Measurements from ENCODE around the gene RARRES2. TPM values are rescaled to one million over a fixed set of nuclear protein-coding genes. Genes with fewer than 3 reads are reported as not detected.
A peak's percentile ranks its signal among the peaks of the same experiment; 100 is the strongest.

RARRES2 gene
- total and polyA plus RNA-seq, 2 of the 13 experiments (the other 11 are each of a cell fraction or from before 2014, with no cell fraction given) = 134 to 172 TPM

DNA sequence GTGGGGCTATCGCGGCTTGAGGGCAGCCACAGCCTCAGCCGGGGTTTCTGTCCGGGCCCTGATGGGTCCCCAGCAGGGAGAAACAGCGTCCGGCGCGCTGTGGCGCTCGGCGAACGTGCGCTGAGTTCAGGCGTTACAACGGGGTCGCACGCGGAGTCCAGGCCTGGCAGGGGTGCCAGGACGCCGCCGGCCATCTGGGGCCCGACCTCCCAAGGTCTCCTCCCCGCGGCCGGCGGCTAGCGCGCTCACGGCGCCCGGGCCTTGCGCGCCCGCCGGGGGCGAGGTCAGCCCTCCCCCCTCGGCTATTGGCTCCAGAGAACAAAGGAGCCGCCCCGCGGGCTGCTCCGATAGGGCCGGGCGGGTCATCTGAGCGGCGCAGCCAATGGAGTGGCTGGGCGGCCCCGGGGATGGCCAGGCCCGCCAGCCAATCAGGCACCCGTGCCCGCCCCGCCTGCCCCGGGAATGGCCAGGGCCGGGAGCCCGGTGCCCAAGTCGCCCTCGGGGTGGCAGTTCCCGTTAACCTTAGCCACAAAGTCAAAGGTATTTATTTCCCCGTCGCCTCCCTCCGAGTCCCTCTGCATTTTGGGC, 37.5 kb upstream of the RARRES2 start, which contains the start of gene ZNF775 (continued):
- no peak for TF ChIP-seq GPN1 (CRISPR knock-in tag; IDR thresholded peaks at IDR 0.05; ENCODE audit: borderline replicate concordance)
- peak; percentile 77 for TF ChIP-seq ZNF709 (CRISPR knock-in tag; IDR thresholded peaks at IDR 0.05)
- TF ChIP-seq ZNF737 (CRISPR knock-in tag; IDR thresholded peaks at IDR 0.05; ENCODE audit: borderline replicate concordance) = no peak
- TF ChIP-seq ATAD3A (CRISPR knock-in tag; IDR thresholded peaks at IDR 0.05) = no peak
- TF ChIP-seq SNAI1 (CRISPR knock-in tag; IDR thresholded peaks at IDR 0.05; ENCODE audit: borderline replicate concordance) = no peak
- 0 out of 2 replicates have a peak, but pooled peaks have one; percentile 23 for TF ChIP-seq ZNF230 (CRISPR knock-in tag; IDR thresholded peaks at IDR 0.05)
- TF ChIP-seq KDM1A (CRISPR knock-in tag; IDR thresholded peaks at IDR 0.05) = no peak
- TF ChIP-seq ZNF256 (CRISPR knock-in tag; conservative IDR thresholded peaks at IDR 0.05) = 0 out of 2 replicates have a peak, but pooled peaks have one; percentile 48
- no peak; the same call in 1 of the 2 replicates for TF ChIP-seq KDM5B (CRISPR knock-in tag; IDR thresholded peaks at IDR 0.05; ENCODE audit: borderline replicate concordance)
- no peak; the same call in 1 of the 2 replicates for TF ChIP-seq DR1 (CRISPR knock-in tag; IDR thresholded peaks at IDR 0.05)
- TF ChIP-seq, protein P1, sequence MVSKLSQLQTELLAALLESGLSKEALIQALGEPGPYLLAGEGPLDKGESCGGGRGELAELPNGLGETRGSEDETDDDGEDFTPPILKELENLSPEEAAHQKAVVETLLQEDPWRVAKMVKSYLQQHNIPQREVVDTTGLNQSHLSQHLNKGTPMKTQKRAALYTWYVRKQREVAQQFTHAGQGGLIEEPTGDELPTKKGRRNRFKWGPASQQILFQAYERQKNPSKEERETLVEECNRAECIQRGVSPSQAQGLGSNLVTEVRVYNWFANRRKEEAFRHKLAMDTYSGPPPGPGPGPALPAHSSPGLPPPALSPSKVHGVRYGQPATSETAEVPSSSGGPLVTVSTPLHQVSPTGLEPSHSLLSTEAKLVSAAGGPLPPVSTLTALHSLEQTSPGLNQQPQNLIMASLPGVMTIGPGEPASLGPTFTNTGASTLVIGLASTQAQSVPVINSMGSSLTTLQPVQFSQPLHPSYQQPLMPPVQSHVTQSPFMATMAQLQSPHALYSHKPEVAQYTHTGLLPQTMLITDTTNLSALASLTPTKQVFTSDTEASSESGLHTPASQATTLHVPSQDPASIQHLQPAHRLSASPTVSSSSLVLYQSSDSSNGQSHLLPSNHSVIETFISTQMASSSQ (IDR thresholded peaks at IDR 0.05; ENCODE audit: low read depth) = no peak
- TF ChIP-seq, protein P1 (CRISPR knock-in tag; IDR thresholded peaks at IDR 0.05; ENCODE audit: borderline replicate concordance) = peak; percentile 41; the same call in 1 of the 2 replicates
- 0 out of 2 replicates have a peak, but pooled peaks have one; percentile 47 for TF ChIP-seq ERF (CRISPR knock-in tag; IDR thresholded peaks at IDR 0.05)
- no peak for TF ChIP-seq CHD2 (IDR thresholded peaks at IDR 0.05; ENCODE audit: low read depth, low read length)
- TF ChIP-seq, protein P2, sequence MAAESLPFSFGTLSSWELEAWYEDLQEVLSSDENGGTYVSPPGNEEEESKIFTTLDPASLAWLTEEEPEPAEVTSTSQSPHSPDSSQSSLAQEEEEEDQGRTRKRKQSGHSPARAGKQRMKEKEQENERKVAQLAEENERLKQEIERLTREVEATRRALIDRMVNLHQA (CRISPR knock-in tag; IDR thresholded peaks at IDR 0.05) = no peak
- TF ChIP-seq TBL1XR1 (IDR thresholded peaks at IDR 0.05; ENCODE audit: borderline replicate concordance, low read length, partially characterized antibody) = no peak
- no peak for TF ChIP-seq HCFC1 (IDR thresholded peaks at IDR 0.05; ENCODE audit: low read depth, low read length)
- peak; percentile 18; the same call in 1 of the 2 replicates for TF ChIP-seq RAD51 (IDR thresholded peaks at IDR 0.05; ENCODE audit: borderline replicate concordance)
- TF ChIP-seq TOE1 (CRISPR knock-in tag; IDR thresholded peaks at IDR 0.05) = no peak
- peak; percentile 57; the same call in 1 of the 2 replicates for TF ChIP-seq SIN3A (IDR thresholded peaks at IDR 0.05; ENCODE audit: borderline replicate concordance, low read depth, low read length)
- TF ChIP-seq, protein P3, sequence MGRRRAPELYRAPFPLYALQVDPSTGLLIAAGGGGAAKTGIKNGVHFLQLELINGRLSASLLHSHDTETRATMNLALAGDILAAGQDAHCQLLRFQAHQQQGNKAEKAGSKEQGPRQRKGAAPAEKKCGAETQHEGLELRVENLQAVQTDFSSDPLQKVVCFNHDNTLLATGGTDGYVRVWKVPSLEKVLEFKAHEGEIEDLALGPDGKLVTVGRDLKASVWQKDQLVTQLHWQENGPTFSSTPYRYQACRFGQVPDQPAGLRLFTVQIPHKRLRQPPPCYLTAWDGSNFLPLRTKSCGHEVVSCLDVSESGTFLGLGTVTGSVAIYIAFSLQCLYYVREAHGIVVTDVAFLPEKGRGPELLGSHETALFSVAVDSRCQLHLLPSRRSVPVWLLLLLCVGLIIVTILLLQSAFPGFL (CRISPR knock-in tag; IDR thresholded peaks at IDR 0.05) = no peak
- TF ChIP-seq ZNF724P (CRISPR knock-in tag; IDR thresholded peaks at IDR 0.05; ENCODE audit: borderline replicate concordance) = peak; percentile 25; the same call in 1 of the 2 replicates
- no peak; the same call in 1 of the 2 replicates for TF ChIP-seq KMT2B (CRISPR knock-in tag; IDR thresholded peaks at IDR 0.05)
- TF ChIP-seq EZH2 (conservative IDR thresholded peaks at IDR 0.05; ENCODE audit: low read depth, low read length) = no peak
- no peak for TF ChIP-seq ADNP (CRISPR knock-in tag; IDR thresholded peaks at IDR 0.05)
- TF ChIP-seq, protein P4, sequence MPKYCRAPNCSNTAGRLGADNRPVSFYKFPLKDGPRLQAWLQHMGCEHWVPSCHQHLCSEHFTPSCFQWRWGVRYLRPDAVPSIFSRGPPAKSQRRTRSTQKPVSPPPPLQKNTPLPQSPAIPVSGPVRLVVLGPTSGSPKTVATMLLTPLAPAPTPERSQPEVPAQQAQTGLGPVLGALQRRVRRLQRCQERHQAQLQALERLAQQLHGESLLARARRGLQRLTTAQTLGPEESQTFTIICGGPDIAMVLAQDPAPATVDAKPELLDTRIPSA (CRISPR knock-in tag; IDR thresholded peaks at IDR 0.05; ENCODE audit: borderline replicate concordance) = no peak

Measured in HepG2 (cell line).